ENCODE measurements around the gene ATAD2B.
"Not testable (repeated sequence)": the region's sequence is repeated elsewhere in the genome, so short reads cannot be mapped to it uniquely, and the experiment has no call there.

ATAD2B gene

GRCh38 chr2:23926750-23927571 lies at the start of gene ATAD2B:
Gene ATAD2B (minus strand): TSS chr2:23927123. CDS start chr2:23926770, 353 bp downstream.
- H3K4me1 ChIP-seq (ENCODE audit: insufficient read depth, low read length): peaks cover 3% of the 10 kb centered on the region; the same call in 1 of the 2 replicates
- H3K36me3 ChIP-seq (ENCODE audit: insufficient read depth, low read depth, low read length): no peaks in the 10 kb centered on the region
- H3K4me3 ChIP-seq (ENCODE audit: low read length): peak within 1 kb of the TSS; percentile 84
- peak within 1 kb of the TSS; percentile 97 for H3K27ac ChIP-seq (ENCODE audit: low read length)
- H3K9ac ChIP-seq (ENCODE audit: low read depth, low read length): peak within 1 kb of the TSS; percentile 99
- no peaks in the 10 kb centered on the region for H3K27me3 ChIP-seq (ENCODE audit: insufficient read depth, low read length)
- no peaks in the 10 kb centered on the region for H3K9me3 ChIP-seq (ENCODE audit: insufficient read depth, low read depth, low read length)

- H3K36me3 ChIP-seq (ENCODE audit: insufficient read depth, low read depth, low read length): peaks cover 11% of the 10 kb centered on the region; the same call in 1 of the 2 replicates
- H3K27ac ChIP-seq (ENCODE audit: low read length): no peak overlapping the region
- H3K4me1 ChIP-seq (ENCODE audit: insufficient read depth, low read length): no peaks in the 10 kb centered on the region
These were observed 40.9 kb upstream of the ATAD2B start for GRCh38 chr2:23967846-23968245.

GRCh38 chr2:23954325-23955014 lies 27.5 kb upstream of the ATAD2B start:
- Histone ChIP-seq H3K4me3 (ENCODE audit: low read length) (no peak overlapping the region), H3K27me3 (ENCODE audit: insufficient read depth, low read length) (no peaks in the 10 kb centered on the region), H3K4me1 (ENCODE audit: insufficient read depth, low read length) (no peaks in the 10 kb centered on the region), H3K27ac (ENCODE audit: low read length) (no peak overlapping the region), H3K36me3 (ENCODE audit: insufficient read depth, low read depth, low read length) (peaks cover 6% of the 10 kb centered on the region; the same call in 1 of the 2 replicates), H3K9me3 (ENCODE audit: insufficient read depth, low read depth, low read length) (no peaks in the 10 kb centered on the region), H3K9ac (ENCODE audit: low read depth, low read length) (no peak overlapping the region)

More at GRCh38 chr2:23967846-23968245, 40.9 kb upstream of the ATAD2B start:
- no peak overlapping the region for H3K4me3 ChIP-seq (ENCODE audit: low read length)
- no peak overlapping the region for H3K9ac ChIP-seq (ENCODE audit: low read depth, low read length)
- H3K9me3 ChIP-seq (ENCODE audit: insufficient read depth, low read depth, low read length): no peaks in the 10 kb centered on the region
- no peaks in the 10 kb centered on the region for H3K27me3 ChIP-seq (ENCODE audit: insufficient read depth, low read length)

GRCh38 chr2:23953625-23954024 lies 26.7 kb upstream of the ATAD2B start:
- Histone ChIP-seq H3K9ac (ENCODE audit: low read depth, low read length) (no peak overlapping the region), H3K9me3 (ENCODE audit: insufficient read depth, low read depth, low read length) (no peaks in the 10 kb centered on the region), H3K27ac (ENCODE audit: low read length) (no peak overlapping the region), H3K36me3 (ENCODE audit: insufficient read depth, low read depth, low read length) (peaks cover 2% of the 10 kb centered on the region; the same call in 1 of the 2 replicates), H3K27me3 (ENCODE audit: insufficient read depth, low read length) (no peaks in the 10 kb centered on the region), H3K4me3 (ENCODE audit: low read length) (no peak overlapping the region), H3K4me1 (ENCODE audit: insufficient read depth, low read length) (no peaks in the 10 kb centered on the region)

GRCh38 chr2:23952558-23952957 lies 25.6 kb upstream of the ATAD2B start:
- not testable (repeated sequence) for H3K27ac ChIP-seq (ENCODE audit: low read length); H3K9me3 ChIP-seq (ENCODE audit: insufficient read depth, low read depth, low read length); H3K27me3 ChIP-seq (ENCODE audit: insufficient read depth, low read length)

GRCh38 chr2:23947350-23947749 lies 20.4 kb upstream of the ATAD2B start:
- no peaks in the 10 kb centered on the region for H3K9me3 ChIP-seq (ENCODE audit: insufficient read depth, low read depth, low read length)
- no peak overlapping the region for H3K4me3 ChIP-seq (ENCODE audit: low read length)
- H3K36me3 ChIP-seq (ENCODE audit: insufficient read depth, low read depth, low read length): no peaks in the 10 kb centered on the region
- H3K27me3 ChIP-seq (ENCODE audit: insufficient read depth, low read length): no peaks in the 10 kb centered on the region
- H3K27ac ChIP-seq (ENCODE audit: low read length): no peak overlapping the region
- no peaks in the 10 kb centered on the region for H3K4me1 ChIP-seq (ENCODE audit: insufficient read depth, low read length)
- H3K9ac ChIP-seq (ENCODE audit: low read depth, low read length): no peak overlapping the region

More at GRCh38 chr2:23952558-23952957, 25.6 kb upstream of the ATAD2B start:
- not testable (repeated sequence) for H3K9ac ChIP-seq (ENCODE audit: low read depth, low read length); H3K36me3 ChIP-seq (ENCODE audit: insufficient read depth, low read depth, low read length); H3K4me3 ChIP-seq (ENCODE audit: low read length); H3K4me1 ChIP-seq (ENCODE audit: insufficient read depth, low read length)

- no peaks in the 10 kb centered on the region; the same call in 1 of the 2 replicates for H3K27me3 ChIP-seq (ENCODE audit: insufficient read depth, low read length)
- H3K36me3 ChIP-seq (ENCODE audit: insufficient read depth, low read depth, low read length): no peaks in the 10 kb centered on the region
- H3K9ac ChIP-seq (ENCODE audit: low read depth, low read length): no peak overlapping the region
- H3K4me3 ChIP-seq (ENCODE audit: low read length): no peak overlapping the region
- H3K4me1 ChIP-seq (ENCODE audit: insufficient read depth, low read length): no peaks in the 10 kb centered on the region; the same call in none of the 2 replicates
- H3K27ac ChIP-seq (ENCODE audit: low read length): no peak overlapping the region
- H3K9me3 ChIP-seq (ENCODE audit: insufficient read depth, low read depth, low read length): no peaks in the 10 kb centered on the region
These were observed 18.1 kb upstream of the ATAD2B start for GRCh38 chr2:23944976-23945375.

- Histone ChIP-seq H3K27ac (ENCODE audit: low read length) (no peak overlapping the region), H3K9ac (ENCODE audit: low read depth, low read length) (no peak overlapping the region), H3K9me3 (ENCODE audit: insufficient read depth, low read depth, low read length) (no peaks in the 10 kb centered on the region), H3K4me3 (ENCODE audit: low read length) (no peak overlapping the region), H3K4me1 (ENCODE audit: insufficient read depth, low read length) (no peaks in the 10 kb centered on the region; the same call in none of the 2 replicates), H3K36me3 (ENCODE audit: insufficient read depth, low read depth, low read length) (no peaks in the 10 kb centered on the region), H3K27me3 (ENCODE audit: insufficient read depth, low read length) (no peaks in the 10 kb centered on the region; the same call in 1 of the 2 replicates)
These were observed 17.6 kb upstream of the ATAD2B start for GRCh38 chr2:23944527-23944926.

- H3K4me3 ChIP-seq (ENCODE audit: low read length): no peak overlapping the region
- no peaks in the 10 kb centered on the region; the same call in 1 of the 2 replicates for H3K27me3 ChIP-seq (ENCODE audit: insufficient read depth, low read length)
- no peaks in the 10 kb centered on the region for H3K36me3 ChIP-seq (ENCODE audit: insufficient read depth, low read depth, low read length)
- no peaks in the 10 kb centered on the region for H3K9me3 ChIP-seq (ENCODE audit: insufficient read depth, low read depth, low read length)
- H3K4me1 ChIP-seq (ENCODE audit: insufficient read depth, low read length): peaks cover 3% of the 10 kb centered on the region
- no peak overlapping the region for H3K9ac ChIP-seq (ENCODE audit: low read depth, low read length)
- H3K27ac ChIP-seq (ENCODE audit: low read length): no peak overlapping the region
These were observed 16.7 kb upstream of the ATAD2B start for GRCh38 chr2:23943666-23944065.

GRCh38 chr2:23941644-23942043 lies 14.7 kb upstream of the ATAD2B start:
- no peaks in the 10 kb centered on the region; the same call in 1 of the 2 replicates for H3K27me3 ChIP-seq (ENCODE audit: insufficient read depth, low read length)
- H3K4me1 ChIP-seq (ENCODE audit: insufficient read depth, low read length): peaks cover 3% of the 10 kb centered on the region
- no peak overlapping the region for H3K27ac ChIP-seq (ENCODE audit: low read length)
- no peak overlapping the region for H3K9ac ChIP-seq (ENCODE audit: low read depth, low read length)
- no peaks in the 10 kb centered on the region for H3K9me3 ChIP-seq (ENCODE audit: insufficient read depth, low read depth, low read length)
- no peaks in the 10 kb centered on the region for H3K36me3 ChIP-seq (ENCODE audit: insufficient read depth, low read depth, low read length)
- peak overlapping the region; percentile 96; the same call in 1 of the 2 replicates for H3K4me3 ChIP-seq (ENCODE audit: low read length)

GRCh38 chr2:23940718-23941620 lies 14.0 kb upstream of the ATAD2B start:
- peak overlapping the region; percentile 96 for H3K4me3 ChIP-seq (ENCODE audit: low read length)
- peak overlapping the region; percentile 88 for H3K9ac ChIP-seq (ENCODE audit: low read depth, low read length)
- no peaks in the 10 kb centered on the region; the same call in 1 of the 2 replicates for H3K27me3 ChIP-seq (ENCODE audit: insufficient read depth, low read length)
- peaks cover 3% of the 10 kb centered on the region for H3K4me1 ChIP-seq (ENCODE audit: insufficient read depth, low read length)
- H3K27ac ChIP-seq (ENCODE audit: low read length): peak overlapping the region; percentile 36
- H3K36me3 ChIP-seq (ENCODE audit: insufficient read depth, low read depth, low read length): no peaks in the 10 kb centered on the region
- no peaks in the 10 kb centered on the region for H3K9me3 ChIP-seq (ENCODE audit: insufficient read depth, low read depth, low read length)

All from iPS-20b (cell line).